Measurements from ENCODE around the gene ZNF746.

- no peak for TF ChIP-seq CTCF (IDR thresholded peaks at IDR 0.05)
- no peak for TF ChIP-seq POLR2AphosphoS5 (IDR thresholded peaks at IDR 0.05)
These were observed 1.6 kb downstream of the ZNF746 start for GRCh38 chr7:149495785-149496641.

All from prostate gland (tissue), 2 donors.